Breast epithelium (tissue), 3 donors: ENCODE results near the gene ASTN2.

Experiments used
- CTCF ChIP-seq, 3 donors: fragments of 450-650 bp; IDR thresholded peaks; one replicate each; pipeline ENCODE4 v1.5.1; 2016 to 2017; ENCODE audit warnings: antibody characterized with exemption in 3 of 3, mild to moderate bottlenecking in 3 of 3, moderate library complexity in 3 of 3
- POLR2A ChIP-seq: fragments of 450-650 bp; IDR thresholded peaks from one replicate; pipeline ENCODE4 v1.6.1; 2016; ENCODE audit warnings: antibody characterized with exemption, mild to moderate bottlenecking, moderate library complexity
- POLR2AphosphoS5 ChIP-seq, 3 donors: sonication (generic); formaldehyde crosslinking; IDR thresholded peaks; one replicate each; pipeline ENCODE4 v1.6.1; 2017; ENCODE audit warnings: antibody characterized with exemption in 3 of 3

GRCh38 chr9:116468793-116469527 lies 945.9 kb downstream of the ASTN2 start:
- no peak for TF ChIP-seq POLR2A
- no peak for TF ChIP-seq CTCF (IDR thresholded peaks at IDR 0.05)
- no peak for TF ChIP-seq POLR2AphosphoS5 (IDR thresholded peaks at IDR 0.05)
